Vagina (tissue), 2 donors: ENCODE data around the gene SPINT1. TPM values are rescaled to one million over a fixed set of nuclear protein-coding genes. Genes with fewer than 3 reads are reported as not detected.

Experiments
- DNase-seq, 2 donors: peaks; one replicate each; pipeline ENCODE4 v3.0.0-alpha.2; 2017; ENCODE audit errors: extremely low spot score in 2 of 2
- H3K27ac ChIP-seq: fragments of 200-600 bp; sonication (generic); one replicate; pipeline ENCODE4 v1.5.1; 2019
- H3K27me3 ChIP-seq: fragments of 200-600 bp; sonication (generic); one replicate; pipeline ENCODE4 v1.5.1; 2019
- H3K36me3 ChIP-seq, 2 donors: fragments of 200-600 bp; sonication (generic); one replicate each; pipeline ENCODE4 v1.5.1; 2017 to 2019
- H3K4me1 ChIP-seq: fragments of 200-600 bp; sonication (generic); one replicate; pipeline ENCODE4 v1.5.1; 2019
- H3K4me3 ChIP-seq, 2 donors: fragments of 200-600 bp; sonication (generic); 1 replicate in 1 of 2; 2 replicates in 1 of 2; pipeline ENCODE4 v1.5.1; 2016 to 2019
- H3K9me3 ChIP-seq: fragments of 200-600 bp; sonication (generic); one replicate; pipeline ENCODE4 v1.5.1; 2019
- POLR2A ChIP-seq, 2 donors: fragments of 450-650 bp; IDR thresholded peaks; one replicate each; pipeline ENCODE4 v1.6.1; 2017; ENCODE audit warnings: antibody characterized with exemption in 2 of 2, mild to moderate bottlenecking in 2 of 2, moderate library complexity in 2 of 2
- POLR2AphosphoS5 ChIP-seq, 2 donors: sonication (generic); formaldehyde crosslinking; IDR thresholded peaks; one replicate each; pipeline ENCODE4 v1.9.0; 2017; ENCODE audit warnings: antibody characterized with exemption in 2 of 2, mild to moderate bottlenecking in 2 of 2, low read depth in 1 of 2; ENCODE audit not compliant: insufficient read depth in 1 of 2
- intact Hi-C: fragments of 100-400 bp; cut with DNase I; formaldehyde crosslinking; loops from one replicate; pipeline ENCODE4 v1.15.1; 2023
- total RNA-seq: library from RNA; depleted of rRNA; stranded (reverse); fragments of >200 nt; gene quantifications from one replicate; pipeline ENCODE4 v1.2.3, GENCODE V29; 2016
- TF ChIP-seq, protein P1 (sequence below), 3 experiments: fragments of 450-650 bp in 2 of 3; fragments of 200-600 bp in 1 of 3; sonication (generic) in 1 of 3; IDR thresholded peaks; one replicate each; pipeline ENCODE4 v1.5.1; 2017 to 2019; ENCODE audit warnings: antibody characterized with exemption in 3 of 3, mild to moderate bottlenecking in 2 of 3, moderate library complexity in 2 of 3

Gene SPINT1
- total RNA-seq, 1 donor from 2014 or later: 80.3 TPM

DNA sequence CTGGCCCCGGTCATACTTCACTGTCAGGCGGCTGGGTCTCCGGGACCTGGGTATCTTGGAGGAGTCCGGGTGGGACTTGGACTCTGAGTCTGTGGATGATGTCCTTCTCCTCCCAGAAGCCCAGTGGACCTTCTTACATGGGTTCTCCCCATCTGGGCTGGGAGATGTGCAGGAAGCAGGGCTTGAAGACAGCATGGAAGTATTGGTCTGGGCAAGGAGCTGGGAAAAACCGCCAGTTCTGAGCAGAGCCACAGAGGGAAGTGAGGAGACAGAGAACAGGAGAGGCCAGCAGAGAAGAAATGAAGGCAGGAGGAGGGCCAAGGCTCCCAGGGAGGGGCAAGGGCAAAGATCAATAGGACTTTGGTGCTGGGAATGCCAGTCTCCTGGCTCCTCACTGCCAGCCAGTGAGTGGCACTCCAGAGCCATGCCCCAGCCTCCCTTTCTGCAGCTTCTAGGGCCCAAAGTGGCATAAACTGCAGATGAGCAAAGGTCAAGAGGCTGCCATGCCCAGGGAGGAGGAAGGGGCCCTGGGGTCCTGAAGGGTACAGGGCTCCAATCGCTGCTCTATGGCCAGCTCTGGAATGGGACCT lies 15.3 kb upstream of the SPINT1 start, which contains the start of gene PPP1R14D:
Gene PPP1R14D, minus strand, starts transcription at position 262 of the 590 bp plus-strand sequence. Its CDS starts 67 bp downstream, at position 195.
- DNase-seq: no peak
- Histone ChIP-seq H3K27me3 (no peaks in the 10 kb centered on the region), H3K36me3 (no peaks in the 10 kb centered on the region), H3K9me3 (no peaks in the 10 kb centered on the region), H3K4me3 (no peak within 1 kb of the TSS), H3K27ac (no peak within 1 kb of the TSS), H3K4me1 (no peaks in the 10 kb centered on the region)
- intact Hi-C loops: no loop called here
- TF ChIP-seq POLR2A (IDR thresholded peaks at IDR 0.05) (no peak), POLR2AphosphoS5 (IDR thresholded peaks at IDR 0.05; ENCODE audit: insufficient read depth in 1 of 2, low read depth in 1 of 2) (no peak)
- TF ChIP-seq, protein P1, sequence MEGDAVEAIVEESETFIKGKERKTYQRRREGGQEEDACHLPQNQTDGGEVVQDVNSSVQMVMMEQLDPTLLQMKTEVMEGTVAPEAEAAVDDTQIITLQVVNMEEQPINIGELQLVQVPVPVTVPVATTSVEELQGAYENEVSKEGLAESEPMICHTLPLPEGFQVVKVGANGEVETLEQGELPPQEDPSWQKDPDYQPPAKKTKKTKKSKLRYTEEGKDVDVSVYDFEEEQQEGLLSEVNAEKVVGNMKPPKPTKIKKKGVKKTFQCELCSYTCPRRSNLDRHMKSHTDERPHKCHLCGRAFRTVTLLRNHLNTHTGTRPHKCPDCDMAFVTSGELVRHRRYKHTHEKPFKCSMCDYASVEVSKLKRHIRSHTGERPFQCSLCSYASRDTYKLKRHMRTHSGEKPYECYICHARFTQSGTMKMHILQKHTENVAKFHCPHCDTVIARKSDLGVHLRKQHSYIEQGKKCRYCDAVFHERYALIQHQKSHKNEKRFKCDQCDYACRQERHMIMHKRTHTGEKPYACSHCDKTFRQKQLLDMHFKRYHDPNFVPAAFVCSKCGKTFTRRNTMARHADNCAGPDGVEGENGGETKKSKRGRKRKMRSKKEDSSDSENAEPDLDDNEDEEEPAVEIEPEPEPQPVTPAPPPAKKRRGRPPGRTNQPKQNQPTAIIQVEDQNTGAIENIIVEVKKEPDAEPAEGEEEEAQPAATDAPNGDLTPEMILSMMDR (IDR thresholded peaks at IDR 0.05): no peak

DNA sequence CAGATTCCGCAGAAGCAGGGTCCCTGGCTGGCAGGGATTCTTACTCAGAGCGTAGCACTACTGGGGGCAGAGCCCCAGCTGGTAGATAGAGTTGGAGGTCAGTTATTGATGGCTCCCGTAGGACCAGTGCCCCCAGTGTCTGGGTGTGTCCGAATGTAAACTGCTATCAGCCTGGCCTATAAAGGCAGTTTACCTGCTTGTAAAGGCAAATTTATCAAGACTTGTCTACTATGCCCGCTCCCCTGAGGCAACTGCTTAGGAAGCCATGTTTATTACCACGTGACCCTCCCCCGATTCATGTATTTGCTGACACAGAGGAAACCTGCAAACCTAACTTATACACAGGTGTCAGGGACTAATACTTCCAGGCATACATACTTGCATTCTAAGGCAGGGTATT lies 14.7 kb upstream of the SPINT1 start:
- Histone ChIP-seq H3K4me3 (no peak overlapping the region), H3K9me3 (no peaks in the 10 kb centered on the region), H3K27me3 (no peaks in the 10 kb centered on the region), H3K27ac (no peak overlapping the region), H3K36me3 (no peaks in the 10 kb centered on the region), H3K4me1 (no peaks in the 10 kb centered on the region)
- no peak for DNase-seq
- intact Hi-C loops: no loop called here
- TF ChIP-seq, protein P1 (IDR thresholded peaks at IDR 0.05): no peak
- no peak for TF ChIP-seq POLR2AphosphoS5 (IDR thresholded peaks at IDR 0.05; ENCODE audit: insufficient read depth in 1 of 2, low read depth in 1 of 2)
- no peak for TF ChIP-seq POLR2A (IDR thresholded peaks at IDR 0.05)

DNA sequence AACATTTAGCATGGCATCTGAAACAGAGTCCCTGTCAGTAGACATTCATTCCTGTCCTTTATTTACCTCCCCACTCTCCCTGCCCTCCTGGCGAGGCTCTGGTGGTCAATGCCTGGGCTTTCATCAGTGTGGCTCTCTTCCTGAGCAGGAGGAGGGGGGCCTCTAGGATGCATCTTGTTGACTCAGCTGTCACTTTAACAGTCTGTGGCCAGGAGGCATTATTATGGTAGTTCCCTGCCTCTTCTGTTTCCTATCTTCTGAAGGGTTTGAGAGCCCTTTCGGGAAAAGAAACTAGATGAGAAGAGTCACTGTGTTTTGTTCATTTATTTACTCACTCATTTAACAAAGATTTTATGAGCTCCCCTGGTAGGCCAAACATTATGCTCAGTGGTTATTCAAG lies 13.0 kb upstream of the SPINT1 start:
- TF ChIP-seq, protein P1 (IDR thresholded peaks at IDR 0.05): no peak
- TF ChIP-seq POLR2A (IDR thresholded peaks at IDR 0.05) (no peak), POLR2AphosphoS5 (IDR thresholded peaks at IDR 0.05; ENCODE audit: insufficient read depth in 1 of 2, low read depth in 1 of 2) (no peak)
- Histone ChIP-seq H3K9me3 (no peaks in the 10 kb centered on the region), H3K36me3 (no peaks in the 10 kb centered on the region), H3K4me1 (no peaks in the 10 kb centered on the region), H3K4me3 (no peak overlapping the region), H3K27ac (no peak overlapping the region), H3K27me3 (no peaks in the 10 kb centered on the region)
- DNase-seq: no peak
- intact Hi-C loops: no loop called here

- intact Hi-C loops: no loop called here
- DNase-seq: no peak
These were observed 12.0 kb upstream of the SPINT1 start for GRCh38 chr15:40831861-40832260.

GRCh38 chr15:40832903-40833302 lies 10.9 kb upstream of the SPINT1 start:
- Histone ChIP-seq H3K4me1 (no peaks in the 10 kb centered on the region), H3K27me3 (no peaks in the 10 kb centered on the region), H3K27ac (no peak overlapping the region), H3K9me3 (no peaks in the 10 kb centered on the region), H3K36me3 (no peaks in the 10 kb centered on the region), H3K4me3 (no peak overlapping the region)
- TF ChIP-seq POLR2AphosphoS5 (IDR thresholded peaks at IDR 0.05; ENCODE audit: insufficient read depth in 1 of 2, low read depth in 1 of 2) (no peak), POLR2A (IDR thresholded peaks at IDR 0.05) (no peak)
- TF ChIP-seq, protein P1 (IDR thresholded peaks at IDR 0.05): no peak
- intact Hi-C loops: no loop called here
- DNase-seq: no peak

More at GRCh38 chr15:40831861-40832260, 12.0 kb upstream of the SPINT1 start:
- TF ChIP-seq, protein P1 (IDR thresholded peaks at IDR 0.05): no peak
- TF ChIP-seq POLR2A (IDR thresholded peaks at IDR 0.05): no peak
- TF ChIP-seq POLR2AphosphoS5 (IDR thresholded peaks at IDR 0.05; ENCODE audit: insufficient read depth in 1 of 2, low read depth in 1 of 2): no peak
- no peak overlapping the region for H3K4me3 ChIP-seq
- H3K36me3 ChIP-seq: no peaks in the 10 kb centered on the region
- no peak overlapping the region for H3K27ac ChIP-seq
- no peaks in the 10 kb centered on the region for H3K9me3 ChIP-seq
- H3K27me3 ChIP-seq: no peaks in the 10 kb centered on the region
- no peaks in the 10 kb centered on the region for H3K4me1 ChIP-seq
